Epithelial cell of esophagus (primary cell): Measurements from ENCODE around the gene MRPL12.

Experiments
- DNase-seq: peaks from one replicate; pipeline ENCODE4 v3.0.0; 2010; ENCODE audit warnings: low read depth
- H3K4me3 ChIP-seq: 2 replicates; pipeline ENCODE4 v1.5.1; 2011; ENCODE audit warnings: mild to moderate bottlenecking, low read length, control low read depth
- TF ChIP-seq, protein P1 (sequence below): IDR thresholded peaks from 2 replicates; pipeline ENCODE4 v1.5.1; 2011; ENCODE audit warnings: low read depth, mild to moderate bottlenecking, low read length, control low read depth, inconsistent platforms; ENCODE audit not compliant: insufficient read depth; ENCODE audit errors: missing control alignments

MRPL12 gene

DNA sequence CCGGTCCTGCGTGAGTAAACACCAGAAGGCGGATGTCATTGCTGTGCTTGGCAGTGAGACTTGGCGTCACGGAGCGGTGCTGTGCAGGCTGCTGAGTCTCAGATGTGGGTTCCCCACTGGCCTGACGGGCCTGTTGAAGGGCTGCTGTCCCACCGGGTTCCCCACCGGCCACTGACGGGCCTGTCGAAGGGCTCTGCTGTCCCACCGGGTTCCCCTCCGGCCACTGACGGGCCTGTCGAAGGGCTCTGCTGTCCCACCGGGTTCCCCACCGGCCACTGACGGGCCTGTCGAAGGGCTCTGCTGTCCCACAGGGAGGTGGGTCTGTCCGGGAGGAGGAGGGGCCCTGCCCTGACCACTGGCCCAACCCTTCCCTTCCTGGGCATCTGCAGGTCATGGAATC lies 16.6 kb upstream of the MRPL12 start:
- H3K4me3 ChIP-seq = no peak overlapping the region
- TF ChIP-seq, protein P1, sequence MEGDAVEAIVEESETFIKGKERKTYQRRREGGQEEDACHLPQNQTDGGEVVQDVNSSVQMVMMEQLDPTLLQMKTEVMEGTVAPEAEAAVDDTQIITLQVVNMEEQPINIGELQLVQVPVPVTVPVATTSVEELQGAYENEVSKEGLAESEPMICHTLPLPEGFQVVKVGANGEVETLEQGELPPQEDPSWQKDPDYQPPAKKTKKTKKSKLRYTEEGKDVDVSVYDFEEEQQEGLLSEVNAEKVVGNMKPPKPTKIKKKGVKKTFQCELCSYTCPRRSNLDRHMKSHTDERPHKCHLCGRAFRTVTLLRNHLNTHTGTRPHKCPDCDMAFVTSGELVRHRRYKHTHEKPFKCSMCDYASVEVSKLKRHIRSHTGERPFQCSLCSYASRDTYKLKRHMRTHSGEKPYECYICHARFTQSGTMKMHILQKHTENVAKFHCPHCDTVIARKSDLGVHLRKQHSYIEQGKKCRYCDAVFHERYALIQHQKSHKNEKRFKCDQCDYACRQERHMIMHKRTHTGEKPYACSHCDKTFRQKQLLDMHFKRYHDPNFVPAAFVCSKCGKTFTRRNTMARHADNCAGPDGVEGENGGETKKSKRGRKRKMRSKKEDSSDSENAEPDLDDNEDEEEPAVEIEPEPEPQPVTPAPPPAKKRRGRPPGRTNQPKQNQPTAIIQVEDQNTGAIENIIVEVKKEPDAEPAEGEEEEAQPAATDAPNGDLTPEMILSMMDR = no peak

DNA sequence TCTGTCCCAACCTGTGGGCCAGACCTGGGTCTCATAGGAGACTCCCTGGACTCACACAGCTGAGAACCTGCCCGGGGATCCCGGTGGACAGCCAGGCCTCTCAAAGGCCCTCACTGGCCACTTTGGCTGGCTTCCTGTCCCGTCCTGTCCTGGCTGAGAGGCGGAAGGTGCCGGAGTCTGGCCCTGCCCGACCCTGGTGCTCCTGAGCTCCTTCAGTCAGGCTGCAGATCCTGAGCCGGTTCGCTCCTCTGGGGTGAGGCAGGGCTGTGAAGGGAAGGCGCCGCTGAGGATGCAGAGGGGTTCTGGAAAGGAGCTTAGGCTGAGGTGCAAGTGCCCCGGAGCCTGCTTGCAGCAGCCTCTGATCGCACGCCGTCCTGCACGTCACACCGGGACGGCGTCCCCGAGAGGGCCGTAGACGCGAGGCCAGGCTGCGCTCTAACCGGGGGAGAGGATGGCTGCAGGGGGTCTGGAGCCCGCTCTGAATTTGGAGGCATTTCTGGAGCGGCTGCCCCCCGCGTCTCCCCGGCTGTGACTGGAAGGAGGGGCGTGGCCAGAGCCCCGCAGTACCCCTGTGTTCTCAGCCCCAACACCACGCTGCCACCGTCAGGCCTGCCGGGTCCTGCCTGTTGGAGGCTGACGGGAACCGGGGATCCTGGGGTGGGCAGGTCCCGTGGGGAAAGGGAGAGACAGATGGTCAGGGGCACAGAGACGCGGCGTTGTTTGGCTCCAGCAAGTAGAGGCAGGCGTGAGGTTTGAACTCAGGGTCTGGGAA lies 15.2 kb upstream of the MRPL12 start:
- no peak for DNase-seq
- H3K4me3 ChIP-seq = no peak overlapping the region
- TF ChIP-seq, protein P1 = no peak

More for the DNA sequence above, 16.6 kb upstream of the MRPL12 start:
- DNase-seq = no peak

DNA sequence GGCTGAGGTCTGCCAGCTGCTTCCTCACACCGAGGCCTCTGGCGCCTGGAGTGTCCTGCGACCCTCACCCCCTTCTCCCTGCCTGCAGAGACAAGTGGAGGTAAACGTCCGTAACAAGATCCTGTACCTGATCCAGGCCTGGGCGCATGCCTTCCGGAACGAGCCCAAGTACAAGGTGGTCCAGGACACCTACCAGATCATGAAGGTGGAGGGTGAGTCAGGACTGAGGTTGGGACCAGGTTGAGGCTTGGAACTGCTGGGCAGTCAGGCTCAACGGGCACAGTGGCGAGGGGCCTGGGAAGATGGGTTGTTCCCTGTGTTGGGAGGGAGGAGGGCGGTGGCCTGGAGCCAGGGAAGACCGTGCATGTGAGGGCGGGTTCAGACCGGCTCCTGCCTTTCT lies 14.6 kb upstream of the MRPL12 start:
- DNase-seq = no peak
- no peak overlapping the region for H3K4me3 ChIP-seq
- TF ChIP-seq, protein P1 = no peak

DNA sequence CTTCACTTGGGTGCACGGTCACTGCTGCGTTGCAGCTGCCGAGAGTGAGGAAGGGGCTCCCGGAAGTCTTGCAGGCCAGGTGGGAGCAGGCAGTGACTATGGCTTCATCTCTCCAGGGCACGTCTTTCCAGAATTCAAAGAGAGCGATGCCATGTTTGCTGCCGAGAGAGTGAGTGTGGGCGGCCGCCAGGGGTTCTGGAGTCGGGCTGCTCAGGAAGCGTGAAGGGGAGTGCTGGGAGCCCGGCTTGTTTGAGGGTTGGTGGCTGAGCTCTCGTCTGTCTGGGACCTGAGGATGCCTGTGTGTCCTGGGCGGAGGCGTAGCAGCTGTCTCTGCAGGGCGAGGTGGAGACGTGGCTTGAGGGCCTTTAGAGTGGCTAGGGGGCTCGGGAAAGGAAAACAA lies 13.1 kb upstream of the MRPL12 start:
- TF ChIP-seq, protein P1 = no peak

DNA sequence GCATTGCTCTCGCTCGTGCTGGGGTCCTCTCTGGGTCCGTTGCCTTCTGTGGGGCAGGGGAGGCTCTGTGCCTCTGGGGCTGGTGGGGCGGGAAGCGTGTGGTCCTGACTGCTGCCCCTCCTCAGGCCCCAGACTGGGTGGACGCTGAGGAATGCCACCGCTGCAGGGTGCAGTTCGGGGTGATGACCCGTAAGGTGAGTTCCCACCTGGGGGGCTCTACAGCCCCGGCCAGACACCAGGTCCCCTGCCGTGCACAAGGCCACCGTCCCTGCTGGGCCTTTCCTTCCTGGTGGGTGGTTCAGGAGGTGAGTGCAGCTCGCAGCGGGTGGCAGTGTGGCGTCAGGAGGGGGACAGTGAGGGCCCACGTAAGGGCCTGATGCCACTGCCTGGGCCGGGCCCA lies 12.6 kb upstream of the MRPL12 start:
- DNase-seq = no peak
- TF ChIP-seq, protein P1 = no peak
- H3K4me3 ChIP-seq = no peak overlapping the region

More for the DNA sequence above, 13.1 kb upstream of the MRPL12 start:
- DNase-seq = no peak
- no peak overlapping the region for H3K4me3 ChIP-seq

DNA sequence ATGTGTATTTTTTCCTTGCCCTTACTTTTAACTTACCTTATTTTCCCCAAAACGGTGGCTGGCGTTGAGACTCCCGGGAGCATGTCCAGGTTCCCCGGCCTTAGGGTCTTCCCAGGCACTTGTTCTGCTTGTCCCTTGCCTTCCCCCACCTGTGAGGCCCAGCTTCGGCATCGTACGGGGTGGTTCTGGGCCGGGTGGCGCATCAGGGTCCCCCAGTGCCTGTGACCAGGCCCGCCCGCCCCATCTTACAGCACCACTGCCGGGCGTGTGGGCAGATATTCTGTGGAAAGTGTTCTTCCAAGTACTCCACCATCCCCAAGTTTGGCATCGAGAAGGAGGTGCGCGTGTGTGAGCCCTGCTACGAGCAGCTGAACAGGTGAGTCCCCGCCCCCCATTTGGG lies 12.0 kb upstream of the MRPL12 start:
- TF ChIP-seq, protein P1 = no peak
- H3K4me3 ChIP-seq = no peak overlapping the region
- no peak for DNase-seq

DNA sequence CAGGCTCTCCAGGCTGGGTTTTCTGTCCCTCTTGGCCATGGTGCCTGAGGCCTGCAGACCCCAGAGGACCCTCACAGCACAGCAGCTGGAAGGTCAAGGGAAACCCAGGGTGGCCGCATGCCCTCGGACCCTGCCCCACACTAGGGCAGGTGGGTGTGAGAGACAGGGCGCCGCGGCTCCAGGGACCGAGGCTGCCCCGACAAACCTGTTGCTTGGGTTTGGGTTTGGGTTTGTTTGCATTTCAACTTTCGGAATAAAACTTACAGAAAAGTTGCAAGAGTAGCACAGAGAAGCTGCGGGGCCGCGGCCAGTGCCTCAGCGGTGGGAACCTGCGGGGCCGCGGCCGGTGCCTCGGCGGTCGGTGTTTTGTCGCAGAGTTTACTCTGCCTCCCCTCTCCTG lies 11.6 kb upstream of the MRPL12 start:
- DNase-seq = no peak
- no peak overlapping the region for H3K4me3 ChIP-seq
- TF ChIP-seq, protein P1 = no peak
